Measurements from ENCODE around the gene RAB32. TPM values are rescaled to one million over a fixed set of nuclear protein-coding genes. Genes with fewer than 3 reads are reported as not detected.

The RAB32 gene
- total RNA-seq, 1 experiment from 2014 or later: 21.4 TPM

- Histone ChIP-seq H3K4me3 (no peak overlapping the region), H3K9me3 (ENCODE audit: insufficient read depth, low read depth) (no peaks in the 10 kb centered on the region), H3K79me2 (ENCODE audit: low read depth) (no peaks in the 10 kb centered on the region), H3K27me3 (ENCODE audit: insufficient read depth, low read depth) (no peaks in the 10 kb centered on the region), H3K9me2 (ENCODE audit: insufficient read depth) (no peaks in the 10 kb centered on the region; the same call in 1 of the 2 replicates), H3K36me3 (ENCODE audit: low read depth) (no peaks in the 10 kb centered on the region), H3K27ac (no peak overlapping the region), H2AFZ (no peak overlapping the region), H3K4me2 (no peak overlapping the region), H3F3A (ENCODE audit: insufficient read depth, low read depth) (no peaks in the 10 kb centered on the region), H4K20me1 (ENCODE audit: insufficient read depth) (no peaks in the 10 kb centered on the region), H3K4me1 (replicated peaks; ENCODE audit: insufficient read depth) (no peaks in the 10 kb centered on the region)
- CTCF ChIA-PET: no interaction called here
- intact Hi-C loops (cut with micrococcal nuclease; ENCODE audit: unreplicated experiment): no loop called here
- POLR2A ChIA-PET (ENCODE audit: unreplicated experiment): no interaction called here
- no TSS peak for BruUV-seq (replicated peaks)
- no peak for DNase-seq
- TF ChIP-seq CTCF (conservative IDR thresholded peaks at IDR 0.05): no peak
- TF ChIP-seq EZH2 (IDR thresholded peaks at IDR 0.05; ENCODE audit: low read depth): no peak
These were observed 30.6 kb downstream of the RAB32 start for GRCh38 chr6:146574211-146574610.

GRCh38 chr6:146578054-146578453 lies 34.4 kb downstream of the RAB32 start:
- intact Hi-C loops (cut with micrococcal nuclease; ENCODE audit: unreplicated experiment): no loop called here
- CTCF ChIA-PET: no interaction called here
- no peak for DNase-seq
- Histone ChIP-seq H3K36me3 (ENCODE audit: low read depth) (no peaks in the 10 kb centered on the region), H3K4me2 (no peak overlapping the region), H3K4me1 (replicated peaks; ENCODE audit: insufficient read depth) (no peaks in the 10 kb centered on the region), H3F3A (ENCODE audit: insufficient read depth, low read depth) (no peaks in the 10 kb centered on the region), H3K4me3 (no peak overlapping the region), H3K9me2 (ENCODE audit: insufficient read depth) (no peaks in the 10 kb centered on the region; the same call in 1 of the 2 replicates), H3K27ac (no peak overlapping the region), H3K9me3 (ENCODE audit: insufficient read depth, low read depth) (no peaks in the 10 kb centered on the region), H3K27me3 (ENCODE audit: insufficient read depth, low read depth) (no peaks in the 10 kb centered on the region), H2AFZ (no peak overlapping the region), H4K20me1 (ENCODE audit: insufficient read depth) (no peaks in the 10 kb centered on the region), H3K79me2 (ENCODE audit: low read depth) (no peaks in the 10 kb centered on the region)
- BruUV-seq (replicated peaks): no TSS peak
- no peak for TF ChIP-seq CTCF (conservative IDR thresholded peaks at IDR 0.05)
- POLR2A ChIA-PET (ENCODE audit: unreplicated experiment): no interaction called here

- Histone ChIP-seq H3K27me3 (ENCODE audit: insufficient read depth, low read depth) (no peaks in the 10 kb centered on the region), H3K9me2 (ENCODE audit: insufficient read depth) (no peaks in the 10 kb centered on the region; the same call in 1 of the 2 replicates), H3K4me1 (replicated peaks; ENCODE audit: insufficient read depth) (no peaks in the 10 kb centered on the region), H3F3A (ENCODE audit: insufficient read depth, low read depth) (no peaks in the 10 kb centered on the region), H3K4me2 (no peak overlapping the region), H3K4me3 (no peak overlapping the region), H3K79me2 (ENCODE audit: low read depth) (no peaks in the 10 kb centered on the region), H2AFZ (no peak overlapping the region), H3K9me3 (ENCODE audit: insufficient read depth, low read depth) (no peaks in the 10 kb centered on the region), H3K36me3 (ENCODE audit: low read depth) (no peaks in the 10 kb centered on the region), H4K20me1 (ENCODE audit: insufficient read depth) (no peaks in the 10 kb centered on the region), H3K27ac (no peak overlapping the region)
- POLR2A ChIA-PET (ENCODE audit: unreplicated experiment): no interaction called here
- intact Hi-C loops (cut with micrococcal nuclease; ENCODE audit: unreplicated experiment): no loop called here
- TF ChIP-seq EZH2 (IDR thresholded peaks at IDR 0.05; ENCODE audit: low read depth) (no peak), CTCF (conservative IDR thresholded peaks at IDR 0.05) (no peak)
- no TSS peak for BruUV-seq (replicated peaks)
- CTCF ChIA-PET: no interaction called here
- no peak for DNase-seq
These were observed 38.3 kb downstream of the RAB32 start for GRCh38 chr6:146581968-146582367.

All from PC-9 (cell line).